Upper lobe of left lung (tissue), 6 donors: ENCODE results near the gene EEF2. TPM values are rescaled to one million over a fixed set of nuclear protein-coding genes. Genes with fewer than 3 reads are reported as not detected.
"Not testable (repeated sequence)": the region's sequence is repeated elsewhere in the genome, so short reads cannot be mapped to it uniquely, and the experiment has no call there.

Experiments used
- ATAC-seq, 2 donors: fragments of 200-7000 bp; cut with Tn5 transposase; one replicate each; pipeline ENCODE4 v1.9.1; 2022; ENCODE audit warnings: mild to moderate bottlenecking in 2 of 2, moderate library complexity in 2 of 2; ENCODE audit not compliant: low FRiP score in 2 of 2
- DNase-seq, 2 donors: peaks; one replicate each; pipeline ENCODE4 v3.0.0-alpha.2; 2019 to 2020
- H3K27ac ChIP-seq, 4 donors: fragments of 200-600 bp; sonication (generic); one replicate each; pipeline ENCODE4 v1.5.1; 2016 to 2019
- H3K27me3 ChIP-seq, 4 donors: fragments of 200-600 bp; sonication (generic); one replicate each; pipeline ENCODE4 v1.5.1; 2017 to 2019
- H3K36me3 ChIP-seq, 4 donors: fragments of 200-600 bp; sonication (generic); one replicate each; pipeline ENCODE4 v1.5.1; 2016 to 2019
- H3K4me1 ChIP-seq, 4 donors: fragments of 200-600 bp; sonication (generic); one replicate each; pipeline ENCODE4 v1.5.1; 2018 to 2019
- H3K4me3 ChIP-seq, 4 donors: fragments of 200-600 bp; sonication (generic); one replicate each; pipeline ENCODE4 v1.5.1; 2017 to 2019; ENCODE audit warnings: mild to moderate bottlenecking in 2 of 4, moderate library complexity in 1 of 4
- H3K9me3 ChIP-seq, 4 donors: fragments of 200-600 bp; sonication (generic); one replicate each; pipeline ENCODE4 v1.5.1; 2018 to 2019
- EP300 ChIP-seq, 4 donors: sonication (generic); formaldehyde crosslinking; IDR thresholded peaks; one replicate each; pipeline ENCODE4 v1.5.1; 2017; ENCODE audit warnings: antibody characterized with exemption in 4 of 4, control low read depth in 2 of 4
- POLR2A ChIP-seq, 4 donors: fragments of 450-650 bp; IDR thresholded peaks; one replicate each; pipeline ENCODE4 v1.5.1; 2016 to 2017; ENCODE audit warnings: antibody characterized with exemption in 4 of 4, mild to moderate bottlenecking in 2 of 4
- POLR2AphosphoS5 ChIP-seq, 2 donors: sonication (generic); formaldehyde crosslinking; IDR thresholded peaks; one replicate each; pipeline ENCODE4 v1.5.1; 2017; ENCODE audit warnings: antibody characterized with exemption in 2 of 2
- WGBS, 2 donors: methylation state at CpG; one replicate each; pipeline ENCODE4 v1.1.5; 2017 to 2018; 5-methylcytosine and 5-hydroxymethylcytosine counted together
- total RNA-seq, 6 donors: library from RNA; depleted of rRNA in 4 of 6; stranded (reverse); fragments of >200 nt in 4 of 6; gene quantifications; one replicate each; pipeline versions ENCODE4 v1.1.0 to v1.2.1, GENCODE V29; 2016 to 2021
- TF ChIP-seq, protein P1 (sequence below), 6 experiments: fragments of 450-650 bp in 4 of 6; fragments of 200-600 bp in 2 of 6; sonication (generic) in 2 of 6; IDR thresholded peaks; one replicate each; pipeline ENCODE4 v1.5.1; 2016 to 2019; ENCODE audit warnings: antibody characterized with exemption in 6 of 6
- donor health status: DM: no; HTN: no; CAD: no; lungs with moderate emphysema.
- donor health status: DM: no; HTN: yes; CAD: no; lungs with severe emphysema.

EEF2 gene
- total RNA-seq, 6 donors from 2014 or later = 1,167 to 2,562 (median 1,758) TPM

DNA sequence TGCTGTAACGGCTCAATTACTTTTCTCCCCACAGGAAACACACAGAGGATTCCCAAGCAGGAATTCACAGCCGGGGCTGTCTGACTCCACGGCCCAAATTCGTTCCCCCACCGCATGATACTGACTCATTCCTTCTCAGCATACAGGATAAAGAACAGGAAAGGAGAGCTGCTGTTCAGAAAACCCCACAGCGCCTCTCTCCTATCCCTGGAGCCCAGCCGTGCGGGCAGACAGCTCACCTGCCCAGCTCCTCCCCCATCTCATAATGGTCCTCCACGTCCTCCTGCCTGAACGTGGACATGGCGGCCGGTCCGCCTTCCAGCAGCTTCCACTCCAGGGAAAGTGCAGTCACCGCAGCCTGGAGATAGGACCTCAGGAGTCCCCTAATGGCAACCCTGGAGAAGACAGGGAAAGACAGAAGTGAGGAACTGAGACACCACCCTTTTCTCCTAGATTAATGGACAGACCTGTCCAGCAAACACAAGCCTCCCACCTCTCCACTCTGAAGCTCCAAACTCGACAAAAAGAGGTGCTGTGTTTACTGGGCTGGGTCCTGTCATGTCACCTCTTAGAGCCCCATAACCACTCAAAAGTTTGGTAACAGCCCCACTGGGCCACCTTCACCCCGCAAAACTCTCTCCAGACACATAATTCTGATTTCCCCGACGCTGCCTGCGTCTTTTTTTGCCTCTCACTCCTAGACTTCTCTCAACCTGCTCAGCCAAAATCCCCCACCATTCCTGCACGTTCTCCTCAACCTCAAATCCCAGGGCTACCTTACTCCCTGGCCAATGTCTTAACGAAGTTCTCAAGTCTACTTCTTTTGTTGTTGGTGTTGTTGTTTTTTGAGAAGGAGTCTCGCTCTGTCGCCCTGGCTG is 15.6 kb downstream of the EEF2 start:
- Histone ChIP-seq H3K27ac (peak overlapping the region; percentile 93 to 100 (median 96)), H3K4me1 (peaks cover 37 to 61% (median 48%) of the 10 kb centered on the region in 4 donors), H3K4me3 (peak overlapping the region; percentile 86 to 100 (median 94)), H3K36me3 (peaks cover 1 to 47% (median 35%) of the 10 kb centered on the region in 4 donors), H3K9me3 (no peaks in the 10 kb centered on the region), H3K27me3 (no peaks in the 10 kb centered on the region)
- 28 to 31% methylated on average over 23 of the region's 23 CpGs for WGBS, 2 donors
- no peak for ATAC-seq
- no peak for TF ChIP-seq EP300 (IDR thresholded peaks at IDR 0.05)
- peak; percentile 23 to 31 for TF ChIP-seq POLR2AphosphoS5 (IDR thresholded peaks at IDR 0.05)
- no peak for TF ChIP-seq POLR2A (IDR thresholded peaks at IDR 0.05)
- TF ChIP-seq, protein P1, sequence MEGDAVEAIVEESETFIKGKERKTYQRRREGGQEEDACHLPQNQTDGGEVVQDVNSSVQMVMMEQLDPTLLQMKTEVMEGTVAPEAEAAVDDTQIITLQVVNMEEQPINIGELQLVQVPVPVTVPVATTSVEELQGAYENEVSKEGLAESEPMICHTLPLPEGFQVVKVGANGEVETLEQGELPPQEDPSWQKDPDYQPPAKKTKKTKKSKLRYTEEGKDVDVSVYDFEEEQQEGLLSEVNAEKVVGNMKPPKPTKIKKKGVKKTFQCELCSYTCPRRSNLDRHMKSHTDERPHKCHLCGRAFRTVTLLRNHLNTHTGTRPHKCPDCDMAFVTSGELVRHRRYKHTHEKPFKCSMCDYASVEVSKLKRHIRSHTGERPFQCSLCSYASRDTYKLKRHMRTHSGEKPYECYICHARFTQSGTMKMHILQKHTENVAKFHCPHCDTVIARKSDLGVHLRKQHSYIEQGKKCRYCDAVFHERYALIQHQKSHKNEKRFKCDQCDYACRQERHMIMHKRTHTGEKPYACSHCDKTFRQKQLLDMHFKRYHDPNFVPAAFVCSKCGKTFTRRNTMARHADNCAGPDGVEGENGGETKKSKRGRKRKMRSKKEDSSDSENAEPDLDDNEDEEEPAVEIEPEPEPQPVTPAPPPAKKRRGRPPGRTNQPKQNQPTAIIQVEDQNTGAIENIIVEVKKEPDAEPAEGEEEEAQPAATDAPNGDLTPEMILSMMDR (IDR thresholded peaks at IDR 0.05) = peak in 1 of 6 experiments; percentile 9
- peak in 1 of 2 donors; percentile 61 for DNase-seq

DNA sequence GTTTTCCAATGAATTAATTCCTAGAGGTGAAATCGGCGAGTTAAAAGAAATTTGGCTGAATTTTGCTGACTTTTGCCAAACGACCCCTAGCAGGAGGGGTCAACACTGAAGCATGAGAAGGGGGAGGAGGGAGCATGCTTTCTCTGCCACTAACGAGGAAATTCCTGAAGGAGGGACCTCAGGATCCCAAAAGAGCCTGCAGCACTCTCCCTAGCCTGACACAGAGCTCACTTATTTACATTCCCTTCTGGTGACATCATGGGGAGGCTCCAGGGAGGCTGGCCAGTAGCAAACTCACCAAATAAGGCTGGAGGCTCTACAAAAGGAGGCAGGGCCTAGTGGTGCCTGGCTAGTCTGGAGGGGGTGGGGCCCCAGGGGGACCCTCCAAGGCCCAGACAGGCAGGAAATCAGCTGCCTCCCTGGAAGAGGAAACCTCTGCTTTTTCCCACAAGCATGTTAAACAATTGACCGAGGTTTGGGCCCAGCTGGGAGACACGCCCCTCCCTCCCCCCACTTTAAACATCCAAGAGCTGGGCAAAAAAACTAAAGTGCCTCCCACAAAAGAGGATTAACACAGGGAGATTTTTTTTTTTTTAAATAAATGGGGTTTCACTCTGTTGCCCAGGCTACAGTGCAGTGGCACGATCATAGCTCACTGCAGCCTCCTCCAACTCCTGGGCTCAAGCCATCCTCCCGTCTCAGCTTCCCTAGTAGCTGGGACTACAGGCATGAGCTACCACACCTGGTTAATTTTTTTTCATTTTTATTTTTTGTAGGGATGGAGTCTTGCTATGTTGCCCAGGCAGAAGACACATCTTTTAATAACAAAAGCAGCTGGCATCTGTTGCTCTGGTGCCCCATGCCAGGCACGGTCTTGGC is 16.5 kb downstream of the EEF2 start:
- H3K4me3 ChIP-seq = peak overlapping the region in 2 of 4 donors; percentile 94 to 100
- ATAC-seq = peak; percentile 84 to 91
- TF ChIP-seq, protein P1 (IDR thresholded peaks at IDR 0.05) = no peak
- TF ChIP-seq POLR2AphosphoS5 (IDR thresholded peaks at IDR 0.05) (peak; percentile 53 to 66), EP300 (IDR thresholded peaks at IDR 0.05) (peak in 2 of 4 donors; percentile 24 to 77), POLR2A (IDR thresholded peaks at IDR 0.05) (no peak)
- DNase-seq = peak in 1 of 2 donors; percentile 93
- H3K27me3 ChIP-seq = no peaks in the 10 kb centered on the region
- no peaks in the 10 kb centered on the region for H3K9me3 ChIP-seq
- WGBS, 2 donors = 22 to 32% methylated on average over 9 of the region's 9 CpGs
- H3K36me3 ChIP-seq = peaks cover 3 to 55% (median 44%) of the 10 kb centered on the region in 4 donors
- peaks cover 37 to 62% (median 48%) of the 10 kb centered on the region in 4 donors for H3K4me1 ChIP-seq
- peak overlapping the region; percentile 93 to 100 (median 96) for H3K27ac ChIP-seq

DNA sequence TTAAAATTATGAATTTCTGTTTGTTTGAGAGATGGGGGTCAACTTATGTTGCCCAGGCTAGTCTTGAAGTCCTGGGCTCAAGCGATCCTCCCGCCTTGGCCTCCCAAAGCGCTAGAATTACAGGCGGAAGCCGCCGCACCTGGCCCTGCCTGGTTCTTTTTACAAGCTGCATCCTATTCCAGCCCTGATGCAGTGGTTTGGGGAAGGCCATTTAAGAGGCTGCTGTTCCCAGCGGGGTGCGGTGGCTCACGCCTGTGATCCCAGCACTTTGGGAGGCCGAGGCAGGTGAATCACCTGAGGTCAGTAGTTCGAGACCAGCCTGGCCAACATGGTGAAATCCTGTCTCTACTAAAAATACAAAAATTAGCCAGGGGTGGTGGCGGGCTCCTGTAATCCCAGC is 17.3 kb downstream of the EEF2 start:
- peak in 1 of 2 donors; percentile 58 for DNase-seq
- 84 to 90% methylated on average over 12 of the region's 12 CpGs for WGBS, 2 donors
- peaks cover 37 to 62% (median 48%) of the 10 kb centered on the region in 4 donors for H3K4me1 ChIP-seq
- peaks cover 3 to 64% (median 52%) of the 10 kb centered on the region in 4 donors for H3K36me3 ChIP-seq
- not testable (repeated sequence) for H3K9me3 ChIP-seq, ATAC-seq, H3K27me3 ChIP-seq
- peak overlapping the region in 1 of 4 donors; percentile 100 for H3K4me3 ChIP-seq
- peak overlapping the region; percentile 79 to 97 (median 87) for H3K27ac ChIP-seq

DNA sequence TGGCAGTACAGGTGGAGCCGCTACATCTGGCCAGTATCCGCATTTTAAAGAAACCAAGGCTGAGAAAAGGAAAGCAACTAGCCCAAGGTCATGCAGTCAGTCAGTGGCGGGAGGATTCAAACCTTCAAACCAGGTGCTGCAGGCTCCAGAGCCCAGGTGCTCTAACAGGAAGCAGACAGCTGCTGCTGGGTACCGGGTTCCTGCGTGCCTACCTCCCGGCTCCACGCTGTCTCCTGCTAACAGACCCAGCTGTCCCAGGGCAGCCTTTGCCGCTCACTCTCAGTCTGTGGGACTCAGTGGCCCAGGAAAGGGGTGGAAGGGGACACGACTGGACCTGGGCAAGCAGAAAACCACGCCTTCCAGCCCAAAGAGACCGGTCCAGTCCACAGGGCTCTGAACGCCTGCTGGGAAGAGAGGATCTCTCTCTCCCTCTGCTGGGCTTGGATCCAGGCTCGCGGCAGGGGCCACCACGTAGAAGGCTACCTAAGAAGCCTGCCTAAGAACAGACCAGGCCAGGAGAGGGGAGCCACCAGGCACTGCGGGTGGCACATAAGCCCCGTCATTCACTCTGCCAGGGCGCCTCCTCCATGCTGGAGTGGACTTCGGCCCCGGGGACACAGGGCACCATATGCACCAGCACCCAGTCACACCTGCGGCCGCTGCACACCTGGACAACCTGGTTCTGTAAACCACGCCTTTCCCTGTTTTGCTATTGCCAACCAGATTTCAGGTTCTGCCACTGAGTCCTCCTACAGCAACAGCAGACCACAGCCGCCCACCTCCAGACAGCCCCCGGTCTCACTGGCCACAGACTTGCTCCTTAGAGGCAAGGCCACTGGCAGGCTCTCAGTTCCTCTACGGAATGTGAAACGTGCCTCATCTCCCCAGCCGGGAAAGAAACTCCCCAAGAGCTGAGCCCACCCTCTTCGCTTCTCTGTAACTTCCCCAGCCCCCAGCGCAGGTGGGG is 18.9 kb downstream of the EEF2 start:
- Histone ChIP-seq H3K27me3 (no peaks in the 10 kb centered on the region), H3K4me3 (no peak overlapping the region), H3K4me1 (peaks cover 36 to 59% (median 46%) of the 10 kb centered on the region in 4 donors), H3K27ac (peak overlapping the region; percentile 79 to 97 (median 87)), H3K9me3 (no peaks in the 10 kb centered on the region), H3K36me3 (peaks cover 9 to 77% (median 65%) of the 10 kb centered on the region in 4 donors)
- TF ChIP-seq EP300 (IDR thresholded peaks at IDR 0.05) (no peak), POLR2A (IDR thresholded peaks at IDR 0.05) (no peak), POLR2AphosphoS5 (IDR thresholded peaks at IDR 0.05) (no peak)
- TF ChIP-seq, protein P1 (IDR thresholded peaks at IDR 0.05) = no peak
- DNase-seq (no peak), ATAC-seq (no peak)
- 86 to 89% methylated on average over 23 to 30 of the region's 30 CpGs for WGBS, 2 donors
